Measurements from ENCODE around the gene ZNF526.

DNA sequence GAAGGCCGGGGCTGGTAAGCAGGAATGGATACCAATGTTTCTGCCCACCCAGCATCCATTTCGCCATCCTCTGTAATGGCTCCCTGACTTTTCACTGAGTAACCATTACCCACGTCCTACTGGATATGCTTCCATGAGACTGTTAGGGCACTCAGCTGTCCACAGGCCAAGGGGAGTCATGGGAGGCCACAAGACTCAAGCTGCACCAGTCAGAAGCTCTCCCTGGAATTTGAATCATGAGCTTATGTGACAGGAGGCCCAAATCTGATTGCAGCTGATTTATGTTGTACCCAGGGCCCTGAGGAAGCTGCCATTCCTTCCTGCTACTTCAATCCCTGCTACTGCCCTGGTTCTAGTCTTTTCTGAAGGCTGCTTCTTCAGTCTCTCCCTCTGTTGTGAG is 31.0 kb upstream of the ZNF526 start:
- no peak for TF ChIP-seq GABPA (IDR thresholded peaks at IDR 0.05 in 1 of 2, conservative IDR thresholded peaks at IDR 0.05 in 1 of 2)
- TF ChIP-seq JUND (IDR thresholded peaks at IDR 0.05) = no peak
- TF ChIP-seq, protein P1, sequence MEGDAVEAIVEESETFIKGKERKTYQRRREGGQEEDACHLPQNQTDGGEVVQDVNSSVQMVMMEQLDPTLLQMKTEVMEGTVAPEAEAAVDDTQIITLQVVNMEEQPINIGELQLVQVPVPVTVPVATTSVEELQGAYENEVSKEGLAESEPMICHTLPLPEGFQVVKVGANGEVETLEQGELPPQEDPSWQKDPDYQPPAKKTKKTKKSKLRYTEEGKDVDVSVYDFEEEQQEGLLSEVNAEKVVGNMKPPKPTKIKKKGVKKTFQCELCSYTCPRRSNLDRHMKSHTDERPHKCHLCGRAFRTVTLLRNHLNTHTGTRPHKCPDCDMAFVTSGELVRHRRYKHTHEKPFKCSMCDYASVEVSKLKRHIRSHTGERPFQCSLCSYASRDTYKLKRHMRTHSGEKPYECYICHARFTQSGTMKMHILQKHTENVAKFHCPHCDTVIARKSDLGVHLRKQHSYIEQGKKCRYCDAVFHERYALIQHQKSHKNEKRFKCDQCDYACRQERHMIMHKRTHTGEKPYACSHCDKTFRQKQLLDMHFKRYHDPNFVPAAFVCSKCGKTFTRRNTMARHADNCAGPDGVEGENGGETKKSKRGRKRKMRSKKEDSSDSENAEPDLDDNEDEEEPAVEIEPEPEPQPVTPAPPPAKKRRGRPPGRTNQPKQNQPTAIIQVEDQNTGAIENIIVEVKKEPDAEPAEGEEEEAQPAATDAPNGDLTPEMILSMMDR (IDR thresholded peaks at IDR 0.05; ENCODE audit: low read depth, low read length, missing input control) = no peak
- TF ChIP-seq HNF4G (IDR thresholded peaks at IDR 0.05) = no peak
- TF ChIP-seq, protein P2, sequence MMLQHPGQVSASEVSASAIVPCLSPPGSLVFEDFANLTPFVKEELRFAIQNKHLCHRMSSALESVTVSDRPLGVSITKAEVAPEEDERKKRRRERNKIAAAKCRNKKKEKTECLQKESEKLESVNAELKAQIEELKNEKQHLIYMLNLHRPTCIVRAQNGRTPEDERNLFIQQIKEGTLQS (IDR thresholded peaks at IDR 0.05) = no peak
- TF ChIP-seq, protein P3, sequence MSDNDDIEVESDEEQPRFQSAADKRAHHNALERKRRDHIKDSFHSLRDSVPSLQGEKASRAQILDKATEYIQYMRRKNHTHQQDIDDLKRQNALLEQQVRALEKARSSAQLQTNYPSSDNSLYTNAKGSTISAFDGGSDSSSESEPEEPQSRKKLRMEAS (IDR thresholded peaks at IDR 0.05) = no peak
- no peak for TF ChIP-seq YY1 (IDR thresholded peaks at IDR 0.05)
- no peak for TF ChIP-seq RAD21 (IDR thresholded peaks at IDR 0.05)
